A549 (cell line): ENCODE results near the gene DDI1. TPM values are rescaled to one million over a fixed set of nuclear protein-coding genes. Genes with fewer than 3 reads are reported as not detected.

ENCODE experiments used
- ATAC-seq, 2 experiments: fragments of 200-7000 bp in 1 of 2; fragments of >200 bp in 1 of 2; cut with Nextera tagmentation in 1 of 2; cut with Tn5 transposase in 1 of 2; 3 replicates each; pipeline versions ENCODE4 v1.8.0 to v1.9.1; 2018 to 2020; ENCODE audit warnings: mild to moderate bottlenecking in 1 of 2, moderate library complexity in 1 of 2
- CTCF ChIA-PET: fragments of 300-600 bp; sonication (Branson Sonifier 250); formaldehyde crosslinking; extraction: SDS; loops from one replicate; lab custom pipeline; 2021; ENCODE audit warnings: antibody characterized with exemption, inconsistent platforms; lab: Yijun Ruan, JAX
- POLR2A ChIA-PET: fragments of 350-600 bp; formaldehyde crosslinking; extraction: SDS; loops from one replicate; lab custom pipeline; 2021; ENCODE audit warnings: antibody characterized with exemption, inconsistent platforms; lab: Yijun Ruan, JAX
- DNase-seq, 2 experiments: peaks; one replicate each; pipeline versions ENCODE4 v3.0.0 to v3.0.0-alpha.2; 2011 to 2016; ENCODE audit warnings: low read depth in 1 of 2, low spot score in 1 of 2
- FAIRE-seq: peaks from 2 replicates; lab custom pipeline; 2011; peaks lifted over from hg19 to GRCh38; lab: Jason Lieb, UNC
- H3K27ac ChIP-seq, 2 experiments: fragments of >200 bp; sonication (Bioruptor Twin); formaldehyde crosslinking; 3 replicates each; pipeline ENCODE4 v1.5.1; 2016 to 2017
- H3K4me1 ChIP-seq: fragments of >200 bp; sonication (Bioruptor Twin); formaldehyde crosslinking; 3 replicates; pipeline ENCODE4 v1.6.1; 2016
- H3K4me2 ChIP-seq: fragments of >200 bp; sonication (Bioruptor Twin); formaldehyde crosslinking; 3 replicates; pipeline ENCODE4 v1.6.1; 2016
- H3K4me3 ChIP-seq: fragments of >200 bp; sonication (Bioruptor Twin); formaldehyde crosslinking; 3 replicates; pipeline ENCODE4 v1.5.1; 2016
- H3K9me3 ChIP-seq: fragments of >200 bp; sonication (Bioruptor Twin); formaldehyde crosslinking; 3 replicates; pipeline ENCODE4 v1.6.1; 2016
- BHLHE40 ChIP-seq: IDR thresholded peaks from 2 replicates; pipeline ENCODE4 v1.6.1; 2012; ENCODE audit warnings: low read depth, low read length, inconsistent platforms
- CHD2 ChIP-seq: fragments of 150-350 bp; IDR thresholded peaks from 2 replicates; pipeline ENCODE4 v1.6.1; 2014; ENCODE audit warnings: low read length; ENCODE audit not compliant: partially characterized antibody
- CHD4 ChIP-seq: fragments of 200-600 bp; sonication (generic); IDR thresholded peaks from 2 replicates; pipeline ENCODE4 v1.6.1; 2016; ENCODE audit warnings: antibody characterized with exemption, mild to moderate bottlenecking, borderline replicate concordance
- E2F6 ChIP-seq: IDR thresholded peaks from 2 replicates; pipeline ENCODE4 v1.6.1; 2012; ENCODE audit warnings: low read depth, borderline replicate concordance
- EHMT2 ChIP-seq: fragments of 200-600 bp; sonication (generic); IDR thresholded peaks from 2 replicates; pipeline ENCODE4 v1.6.1; 2016; ENCODE audit warnings: antibody characterized with exemption, low read depth, mild to moderate bottlenecking, moderate library complexity
- ELK1 ChIP-seq: fragments of 150-350 bp; IDR thresholded peaks from 2 replicates; pipeline ENCODE4 v1.6.1; 2014; ENCODE audit warnings: low read depth, mild to moderate bottlenecking, low read length
- ESRRA ChIP-seq: fragments of 150-350 bp; IDR thresholded peaks from 2 replicates; pipeline ENCODE4 v1.6.1; 2014; ENCODE audit warnings: mild to moderate bottlenecking, low read length, borderline replicate concordance
- KDM5A ChIP-seq: fragments of 200-600 bp; sonication (generic); IDR thresholded peaks from 2 replicates; pipeline ENCODE4 v1.6.1; 2016; ENCODE audit warnings: antibody characterized with exemption, mild to moderate bottlenecking
- MAFK ChIP-seq: fragments of 450-650 bp; IDR thresholded peaks from 2 replicates; pipeline ENCODE4 v1.6.1; 2014; ENCODE audit not compliant: partially characterized antibody
- MAZ ChIP-seq: fragments of 150-350 bp; IDR thresholded peaks from 2 replicates; pipeline ENCODE4 v1.6.1; 2014; ENCODE audit warnings: antibody characterized with exemption, low read depth, low read length, borderline replicate concordance
- MYC ChIP-seq: IDR thresholded peaks from 2 replicates; pipeline ENCODE4 v1.6.1; 2012; ENCODE audit warnings: mild to moderate bottlenecking, inconsistent platforms, low read length, improper control_type of control experiment, borderline replicate concordance
- NFE2L2 ChIP-seq: fragments of 150-350 bp; conservative IDR thresholded peaks from 2 replicates; pipeline ENCODE4 v1.6.1; 2014; ENCODE audit warnings: low read length
- NPAS2 ChIP-seq: fragments of 250-450 bp; sonication (Bioruptor Pico); IDR thresholded peaks from 2 replicates; pipeline ENCODE4 v1.8.0; 2022; ENCODE audit warnings: mild to moderate bottlenecking, moderate library complexity, borderline replicate concordance
- NR3C1 ChIP-seq: fragments of >200 bp; sonication (Bioruptor Twin); formaldehyde crosslinking; IDR thresholded peaks from 3 replicates; pipeline ENCODE4 v1.6.1; 2017
- POLR2AphosphoS2 ChIP-seq: conservative IDR thresholded peaks from 2 replicates; pipeline ENCODE4 v1.6.1; 2012; ENCODE audit warnings: low read length, improper control_type of control experiment, inconsistent platforms
- RARB ChIP-seq: fragments of 250-450 bp; sonication (Bioruptor Pico); IDR thresholded peaks from 2 replicates; pipeline ENCODE4 v1.8.0; 2021; ENCODE audit warnings: mild to moderate bottlenecking, moderate library complexity
- RFX5 ChIP-seq: fragments of 450-650 bp; IDR thresholded peaks from 2 replicates; pipeline ENCODE4 v1.7.1; 2014; ENCODE audit warnings: antibody characterized with exemption, mild to moderate bottlenecking, moderate library complexity
- SMC3 ChIP-seq: fragments of >200 bp; sonication (Bioruptor Twin); formaldehyde crosslinking; IDR thresholded peaks from 3 replicates; pipeline ENCODE4 v1.6.1; 2018; ENCODE audit warnings: inconsistent platforms
- SREBF2 ChIP-seq: fragments of 450-650 bp; IDR thresholded peaks from 2 replicates; pipeline ENCODE4 v1.6.1; 2014; ENCODE audit warnings: mild to moderate bottlenecking, moderate library complexity
- USF2 ChIP-seq: fragments of 450-650 bp; IDR thresholded peaks from 2 replicates; pipeline ENCODE4 v1.6.1; 2014; ENCODE audit warnings: antibody characterized with exemption
- ZC3H11A ChIP-seq: fragments of 450-650 bp; IDR thresholded peaks from 2 replicates; pipeline ENCODE4 v1.6.1; 2014; ENCODE audit warnings: antibody characterized with exemption, mild to moderate bottlenecking
- ZNF302 ChIP-seq: fragments of 250-450 bp; sonication (Bioruptor Pico); IDR thresholded peaks from 2 replicates; pipeline ENCODE4 v1.9.0; 2021; ENCODE audit warnings: inconsistent platforms, mild to moderate bottlenecking, moderate library complexity
- ZSCAN20 ChIP-seq: fragments of 250-450 bp; sonication (Bioruptor Pico); IDR thresholded peaks from 2 replicates; pipeline ENCODE4 v1.8.0; 2022; ENCODE audit warnings: mild to moderate bottlenecking, moderate library complexity
- WGBS: methylation state at CpG from one replicate; pipeline ENCODE4 v1.1.6; 2017; ENCODE audit errors: missing lambda C conversion rate; 5-methylcytosine and 5-hydroxymethylcytosine counted together
- polyA plus RNA-seq, 4 experiments: library from polyadenylated mRNA; depleted of rRNA in 3 of 4; stranded (reverse); fragments of >200 nt; fragmentation: RNase III in 1 of 4; extraction: RNeasy Plus Mini Kit Qiagen cat#74134 plus additional on column Dnase treatment in 1 of 4; gene quantifications; 2 replicates in 3 of 4; 3 replicates in 1 of 4; pipeline ENCODE4 v1.2.3, GENCODE V29; 2011 to 2017
- TF ChIP-seq, protein P1 (sequence below): IDR thresholded peaks from 2 replicates; pipeline ENCODE4 v1.6.1; 2012

The DDI1 gene
- polyA plus RNA-seq, 2 of the 4 experiments (the other 2 are of a cell fraction), result not detected

DNA sequence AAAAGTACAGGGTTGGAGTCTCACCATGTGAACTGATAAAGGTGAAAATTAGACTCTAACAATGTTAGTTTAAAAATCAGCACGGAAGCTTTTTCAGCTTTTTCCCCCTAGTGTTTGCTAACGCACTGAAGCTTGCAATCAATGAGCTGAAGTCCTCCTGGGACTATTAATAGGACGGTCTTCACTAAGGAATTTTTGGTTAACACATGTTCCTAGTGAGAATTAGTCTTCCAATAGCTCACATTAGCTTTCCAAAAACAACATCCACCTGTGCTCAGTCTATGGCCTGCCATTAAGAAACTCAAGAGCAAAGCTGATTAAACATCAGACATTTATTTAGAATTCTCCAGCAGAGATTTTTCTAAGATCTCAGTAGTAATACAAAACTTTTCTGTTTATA lies 26.7 kb upstream of the DDI1 start:
- Histone ChIP-seq H3K9me3 (no peaks in the 10 kb centered on the region), H3K4me1 (peaks cover 9% of the 10 kb centered on the region; the same call in 2 of the 3 replicates), H3K4me3 (no peak overlapping the region), H3K4me2 (no peak overlapping the region), H3K27ac (no peak overlapping the region)
- 82% methylated on average over 3 of the region's 3 CpGs for WGBS
- no peak for ATAC-seq
- CTCF ChIA-PET, result no interaction called here
- DNase-seq, result no peak
- TF ChIP-seq RARB, result no peak
- no peak for TF ChIP-seq KDM5A
- no peak for TF ChIP-seq POLR2AphosphoS2
- FAIRE-seq, result no peak
- POLR2A ChIA-PET, result no interaction called here

DNA sequence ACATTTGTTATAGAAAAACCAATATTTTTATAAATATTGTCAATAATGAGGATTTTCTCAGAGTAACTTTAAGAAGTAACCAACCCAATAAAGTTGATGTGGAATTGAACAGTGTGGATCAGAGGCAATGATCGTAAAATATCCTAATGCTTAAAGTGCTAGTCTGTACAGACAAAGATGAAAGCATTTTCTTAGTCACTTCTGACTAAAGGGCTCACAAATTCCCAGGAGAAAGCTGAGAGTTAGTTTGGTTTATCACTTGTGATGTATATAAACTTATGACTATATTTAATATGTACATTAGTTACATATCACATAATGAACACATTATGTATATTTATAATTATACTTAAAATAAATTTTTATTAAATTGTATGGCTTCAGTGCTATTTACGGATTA lies 25.4 kb upstream of the DDI1 start:
- H3K9me3 ChIP-seq, result no peaks in the 10 kb centered on the region
- no peaks in the 10 kb centered on the region for H3K4me1 ChIP-seq
- DNase-seq (no peak), ATAC-seq (no peak), FAIRE-seq (no peak)
- H3K4me2 ChIP-seq, result no peak overlapping the region
- TF ChIP-seq MAZ (no peak), BHLHE40 (no peak), ZNF302 (CRISPR knock-in tag) (no peak), E2F6 (no peak), KDM5A (no peak), SMC3 (no peak), USF2 (no peak), POLR2AphosphoS2 (no peak), ELK1 (no peak), CHD4 (no peak), RFX5 (no peak), MAFK (no peak), ZSCAN20 (CRISPR knock-in tag) (no peak), SREBF2 (no peak)
- TF ChIP-seq, protein P1, sequence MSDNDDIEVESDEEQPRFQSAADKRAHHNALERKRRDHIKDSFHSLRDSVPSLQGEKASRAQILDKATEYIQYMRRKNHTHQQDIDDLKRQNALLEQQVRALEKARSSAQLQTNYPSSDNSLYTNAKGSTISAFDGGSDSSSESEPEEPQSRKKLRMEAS, result no peak
- H3K4me3 ChIP-seq, result no peak overlapping the region
- WGBS, result 88% methylated on average over 2 of the region's 2 CpGs
- POLR2A ChIA-PET, result no interaction called here
- H3K27ac ChIP-seq, result no peak overlapping the region
- CTCF ChIA-PET, result no interaction called here

GRCh38 chr11:104015649-104016415 lies 20.6 kb upstream of the DDI1 start:
- Histone ChIP-seq H3K4me2 (no peak overlapping the region), H3K4me3 (no peak overlapping the region), H3K9me3 (no peaks in the 10 kb centered on the region), H3K27ac (no peak overlapping the region), H3K4me1 (no peaks in the 10 kb centered on the region)
- 97% methylated on average over 3 of the region's 3 CpGs for WGBS
- CTCF ChIA-PET, result no interaction called here
- FAIRE-seq (no peak), DNase-seq (no peak), ATAC-seq (no peak)
- TF ChIP-seq CHD2 (no peak), ZC3H11A (no peak), NR3C1 (no peak), EHMT2 (no peak), MAZ (no peak), ESRRA (no peak), NPAS2 (CRISPR knock-in tag) (no peak), MAFK (no peak), ELK1 (no peak), MYC (no peak), ZNF302 (CRISPR knock-in tag) (no peak), SREBF2 (no peak), USF2 (no peak), NFE2L2 (no peak), SMC3 (no peak), KDM5A (no peak), CHD4 (no peak)
- POLR2A ChIA-PET, result no interaction called here
